HUES6 (cell line): ENCODE results near the gene WDR91.
"Not testable (repeated sequence)": the region's sequence is repeated elsewhere in the genome, so short reads cannot be mapped to it uniquely, and the experiment has no call there.

Experiments
- H3K27ac ChIP-seq: 2 replicates; pipeline ENCODE4 v1.7.0; 2013; ENCODE audit warnings: low read depth, mild to moderate bottlenecking, low read length, inconsistent platforms
- H3K27me3 ChIP-seq: 2 replicates; pipeline ENCODE4 v1.6.1; 2013; ENCODE audit warnings: low read length; ENCODE audit not compliant: control insufficient read depth, insufficient read depth
- H3K36me3 ChIP-seq: 2 replicates; pipeline ENCODE4 v1.6.1; 2013; ENCODE audit warnings: low read length; ENCODE audit not compliant: control insufficient read depth, insufficient read depth
- H3K4me1 ChIP-seq: 2 replicates; pipeline ENCODE4 v1.6.1; 2013; ENCODE audit warnings: low read length; ENCODE audit not compliant: control insufficient read depth, insufficient read depth
- H3K4me3 ChIP-seq: 2 replicates; pipeline ENCODE4 v1.5.1; 2013; ENCODE audit warnings: low read depth, low read length
- H3K9ac ChIP-seq: one replicate; pipeline ENCODE4 v1.6.1; 2013; ENCODE audit warnings: mild to moderate bottlenecking, low read length
- H3K9me3 ChIP-seq: 2 replicates; pipeline ENCODE4 v1.6.1; 2013; ENCODE audit warnings: low read depth, low read length; ENCODE audit not compliant: control insufficient read depth, insufficient read depth

Gene WDR91

DNA sequence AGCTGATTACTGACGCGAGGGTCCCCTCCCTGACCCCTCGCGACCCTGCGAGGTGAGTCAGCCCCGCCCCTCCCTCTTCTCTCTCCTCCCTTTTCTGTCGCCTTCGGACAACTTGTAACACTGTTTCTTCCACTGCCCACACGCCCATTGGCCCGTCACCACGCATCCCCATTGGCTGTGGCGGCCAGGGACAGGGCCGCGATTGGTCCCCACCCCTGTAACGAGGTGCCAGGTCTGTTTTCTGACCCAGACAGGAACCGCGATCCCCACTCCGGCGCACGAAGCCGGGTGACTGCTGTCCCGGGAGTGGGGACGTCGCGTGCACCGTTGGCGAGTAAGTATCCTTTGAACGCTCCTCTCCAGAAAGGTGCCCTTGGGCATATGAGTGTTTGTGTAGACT, 22.2 kb upstream of the WDR91 start, which contains the start of gene STRA8:
Gene STRA8 (plus strand): TSS at position 269 of the 400 bp plus-strand sequence. CDS start 6,687 bp downstream, outside the sequence.
- H3K4me3 ChIP-seq: no peak within 1 kb of the TSS
- H3K36me3 ChIP-seq: no peaks in the 10 kb centered on the region
- no peak within 1 kb of the TSS for H3K27ac ChIP-seq
- H3K27me3 ChIP-seq: no peaks in the 10 kb centered on the region
- no peaks in the 10 kb centered on the region for H3K9me3 ChIP-seq
- no peaks in the 10 kb centered on the region for H3K4me1 ChIP-seq
- H3K9ac ChIP-seq: no peak within 1 kb of the TSS

DNA sequence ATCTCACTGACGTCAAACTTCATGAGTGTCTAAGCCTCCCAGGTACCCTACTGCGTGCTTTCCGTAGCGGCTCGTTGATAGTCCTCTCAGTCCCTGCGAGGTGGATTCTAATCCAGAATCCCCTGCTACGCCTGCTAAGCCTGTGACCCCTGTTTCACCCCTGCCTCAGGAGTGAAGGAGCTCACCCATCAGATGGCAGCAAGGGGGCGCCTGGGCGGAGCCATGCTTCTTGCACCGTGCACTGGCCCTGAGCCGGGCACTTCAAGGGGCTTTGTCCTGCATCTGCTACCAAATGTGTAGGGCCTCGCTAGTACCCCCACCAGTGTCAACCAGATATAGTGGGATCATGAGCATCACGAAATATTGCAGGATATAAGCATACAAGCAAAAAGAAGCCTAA, 21.4 kb upstream of the WDR91 start:
- H3K27ac ChIP-seq: no peak overlapping the region
- no peaks in the 10 kb centered on the region for H3K4me1 ChIP-seq
- no peaks in the 10 kb centered on the region for H3K27me3 ChIP-seq
- H3K9ac ChIP-seq: no peak overlapping the region
- H3K9me3 ChIP-seq: no peaks in the 10 kb centered on the region
- H3K36me3 ChIP-seq: no peaks in the 10 kb centered on the region
- H3K4me3 ChIP-seq: no peak overlapping the region

DNA sequence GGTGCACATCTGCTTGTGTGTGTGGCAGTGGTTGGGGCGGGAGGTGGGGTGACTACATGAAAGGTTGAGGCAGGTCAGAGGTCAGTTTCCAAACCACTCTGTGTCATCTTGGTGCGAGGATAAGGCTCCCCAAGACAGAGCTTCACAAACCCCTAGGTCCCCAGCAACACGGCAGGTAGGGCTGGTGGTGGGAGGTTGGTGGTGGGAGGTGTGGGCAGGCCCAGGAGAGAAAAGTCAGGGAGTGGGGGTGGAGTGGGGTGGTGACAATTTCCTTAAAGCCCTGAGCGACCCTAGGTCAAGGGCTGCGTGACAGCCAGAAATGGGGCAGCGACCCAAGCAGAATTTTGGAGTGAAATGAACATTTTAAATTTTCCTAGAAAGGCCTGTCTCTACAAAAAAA, 20.8 kb upstream of the WDR91 start:
- H3K9me3 ChIP-seq: no peaks in the 10 kb centered on the region
- H3K9ac ChIP-seq: no peak overlapping the region
- no peaks in the 10 kb centered on the region for H3K36me3 ChIP-seq
- no peaks in the 10 kb centered on the region for H3K27me3 ChIP-seq
- H3K4me1 ChIP-seq: no peaks in the 10 kb centered on the region
- no peak overlapping the region for H3K27ac ChIP-seq
- H3K4me3 ChIP-seq: no peak overlapping the region

DNA sequence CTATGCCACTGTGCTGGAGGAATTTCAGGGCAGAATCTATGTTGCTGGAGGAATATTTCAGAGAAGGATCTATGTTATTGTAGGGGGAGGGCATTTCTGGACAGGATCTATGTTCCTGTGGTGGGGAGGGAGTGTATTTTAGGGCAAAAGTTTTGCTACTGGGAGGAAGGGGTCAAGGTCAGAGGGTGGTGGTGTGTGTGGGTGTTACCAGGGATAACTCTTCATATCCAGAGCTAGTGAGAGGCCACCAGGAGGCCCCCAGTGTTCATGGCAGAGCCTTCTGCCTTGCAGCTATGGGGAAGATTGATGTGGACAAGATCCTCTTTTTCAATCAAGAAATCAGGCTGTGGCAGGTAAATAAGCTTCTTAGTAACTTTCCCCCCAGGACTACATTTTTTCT, 20.4 kb upstream of the WDR91 start:
- Histone ChIP-seq H3K27me3 (no peaks in the 10 kb centered on the region), H3K9ac (no peak overlapping the region), H3K27ac (no peak overlapping the region), H3K9me3 (no peaks in the 10 kb centered on the region), H3K36me3 (no peaks in the 10 kb centered on the region), H3K4me3 (no peak overlapping the region), H3K4me1 (no peaks in the 10 kb centered on the region)

DNA sequence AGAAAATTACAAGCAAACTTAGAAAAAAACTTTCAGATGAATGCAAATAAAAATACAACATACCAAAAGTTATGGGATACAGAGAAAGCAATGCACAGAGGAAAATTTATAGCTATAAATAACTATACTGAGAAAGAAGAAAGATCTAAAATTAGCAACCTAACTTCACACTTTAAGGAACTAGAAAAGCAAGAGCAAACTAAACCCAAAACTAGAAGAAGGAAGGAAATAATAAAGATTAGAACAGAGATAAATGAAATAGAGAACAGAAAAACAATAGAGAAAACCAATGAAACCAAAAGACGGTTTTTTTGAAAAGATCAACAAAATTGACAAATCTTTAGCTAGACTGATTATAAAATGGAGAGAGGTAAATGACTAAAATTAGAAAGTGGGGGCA, 12.7 kb upstream of the WDR91 start:
- Histone ChIP-seq H3K4me1 (no peaks in the 10 kb centered on the region; the same call in 1 of the 2 replicates), H3K9me3 (peaks cover 4% of the 10 kb centered on the region), H3K4me3 (no peak overlapping the region), H3K9ac (no peak overlapping the region), H3K27ac (no peak overlapping the region), H3K36me3 (no peaks in the 10 kb centered on the region), H3K27me3 (no peaks in the 10 kb centered on the region)

DNA sequence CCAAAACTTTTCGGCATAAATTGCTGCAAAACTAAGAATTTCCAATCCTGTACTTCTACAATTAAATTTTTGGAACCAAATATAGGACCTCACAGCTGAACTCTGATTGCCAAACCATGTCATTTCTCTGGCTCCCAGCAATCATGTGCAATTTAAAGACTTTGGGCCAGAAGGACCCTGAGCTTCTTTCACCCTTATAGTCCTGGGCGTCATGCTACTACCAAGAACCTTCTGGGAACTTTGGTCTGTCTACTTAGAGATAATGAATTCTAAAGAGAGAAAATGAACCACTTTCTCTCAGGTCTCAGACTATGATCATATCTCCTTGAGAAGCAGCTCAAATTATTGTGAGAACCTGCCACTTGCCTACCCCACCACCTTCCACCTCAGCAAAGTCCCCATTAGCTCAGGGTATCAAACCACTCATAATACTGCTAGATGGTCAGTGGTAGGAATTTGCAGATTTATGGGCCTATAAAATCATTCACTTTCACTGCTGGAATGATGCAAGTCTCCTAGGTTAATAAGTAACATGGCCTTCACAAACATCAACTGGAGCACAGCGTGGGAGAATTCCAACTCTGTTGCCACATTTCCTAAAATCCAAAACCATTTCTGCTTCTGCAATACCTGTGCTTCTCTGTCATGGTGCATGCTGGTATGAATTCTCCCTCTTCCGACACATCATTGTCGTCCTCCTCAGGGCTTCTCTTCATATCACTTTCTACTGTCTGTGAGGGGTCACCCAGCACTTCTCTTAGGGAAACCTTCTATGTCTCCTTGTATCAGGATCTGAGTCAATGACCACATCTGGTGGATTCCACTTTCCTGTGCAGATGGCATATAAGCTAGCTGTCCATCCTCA, 6.6 kb upstream of the WDR91 start:
- Histone ChIP-seq H3K4me3 (no peak overlapping the region), H3K9ac (no peak overlapping the region), H3K36me3 (no peaks in the 10 kb centered on the region), H3K27me3 (no peaks in the 10 kb centered on the region), H3K4me1 (peaks cover 5% of the 10 kb centered on the region), H3K27ac (no peak overlapping the region), H3K9me3 (peaks cover 4% of the 10 kb centered on the region)

DNA sequence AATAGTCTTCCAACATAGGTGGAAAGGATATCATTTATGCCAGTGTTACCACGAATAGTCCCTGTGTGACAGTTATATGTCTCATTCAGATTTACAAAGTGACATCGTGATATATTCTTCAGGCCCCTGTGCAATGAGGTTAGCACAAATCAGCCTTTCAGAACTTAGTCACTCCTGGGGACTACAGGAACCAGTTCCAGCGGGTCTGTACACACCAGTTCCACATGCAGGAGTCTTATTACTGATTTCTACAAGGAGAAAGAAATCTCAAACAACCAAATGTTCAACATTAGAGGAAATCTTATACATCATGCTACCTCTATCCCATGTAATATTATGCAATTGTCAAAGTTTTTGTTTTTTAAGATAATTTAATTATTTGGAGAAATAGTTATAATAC, 4.4 kb upstream of the WDR91 start:
- no peak overlapping the region for H3K27ac ChIP-seq
- H3K36me3 ChIP-seq: no peaks in the 10 kb centered on the region
- peaks cover 4% of the 10 kb centered on the region for H3K27me3 ChIP-seq
- peaks cover 7% of the 10 kb centered on the region; the same call in 1 of the 2 replicates for H3K4me1 ChIP-seq
- H3K9me3 ChIP-seq: peaks cover 4% of the 10 kb centered on the region
- no peak overlapping the region for H3K9ac ChIP-seq
- no peak overlapping the region for H3K4me3 ChIP-seq

DNA sequence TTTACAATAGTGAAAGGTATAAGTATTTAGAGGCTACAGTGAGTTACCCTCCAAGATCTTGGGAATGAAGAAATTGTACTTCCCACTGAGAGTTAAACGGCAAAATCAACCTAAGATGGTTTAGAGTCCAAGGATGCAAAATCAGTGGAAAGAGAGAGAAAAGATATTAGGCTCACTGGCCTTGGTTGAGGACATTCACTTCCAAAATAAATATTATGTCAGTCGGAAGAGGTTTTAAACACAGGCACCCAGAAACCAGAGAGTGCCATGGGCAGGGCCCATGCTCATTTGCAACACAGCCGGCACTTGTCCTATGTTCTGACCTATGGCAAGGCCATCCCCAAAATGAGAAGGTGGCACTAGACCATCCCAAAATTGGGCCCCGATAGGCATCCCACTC, 3.9 kb upstream of the WDR91 start:
- Histone ChIP-seq H3K36me3 (no peaks in the 10 kb centered on the region), H3K9me3 (peaks cover 1% of the 10 kb centered on the region), H3K9ac (no peak overlapping the region)

DNA sequence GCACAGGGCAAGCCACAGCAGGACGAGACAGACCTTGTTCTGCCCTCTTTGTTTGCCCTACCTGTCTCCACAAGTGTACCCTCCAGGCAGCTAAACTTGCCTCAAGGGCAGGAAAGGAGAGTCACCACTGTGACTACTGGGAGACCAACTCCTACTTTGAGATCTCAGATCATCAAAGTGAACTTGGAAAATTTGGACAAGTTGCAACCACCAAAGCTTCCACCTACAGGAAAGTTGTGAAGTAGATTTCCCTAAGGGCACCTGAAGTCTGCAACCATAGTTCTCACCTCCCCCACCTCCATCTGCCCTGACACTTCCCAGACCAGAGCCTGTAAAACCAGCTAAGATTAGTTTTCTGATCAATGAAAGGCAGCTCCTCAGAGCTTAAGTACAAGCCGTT, 2.5 kb upstream of the WDR91 start:
- H3K4me3 ChIP-seq: no peak overlapping the region
- no peak overlapping the region for H3K27ac ChIP-seq
- H3K9ac ChIP-seq: no peak overlapping the region
- H3K36me3 ChIP-seq: no peaks in the 10 kb centered on the region
- peaks cover 11% of the 10 kb centered on the region; the same call in 1 of the 2 replicates for H3K4me1 ChIP-seq
- H3K27me3 ChIP-seq: peaks cover 9% of the 10 kb centered on the region
- H3K9me3 ChIP-seq: no peaks in the 10 kb centered on the region

More for the DNA sequence above, 3.9 kb upstream of the WDR91 start:
- Histone ChIP-seq H3K27me3 (peaks cover 9% of the 10 kb centered on the region), H3K4me3 (no peak overlapping the region), H3K4me1 (peaks cover 11% of the 10 kb centered on the region; the same call in 1 of the 2 replicates), H3K27ac (no peak overlapping the region)

DNA sequence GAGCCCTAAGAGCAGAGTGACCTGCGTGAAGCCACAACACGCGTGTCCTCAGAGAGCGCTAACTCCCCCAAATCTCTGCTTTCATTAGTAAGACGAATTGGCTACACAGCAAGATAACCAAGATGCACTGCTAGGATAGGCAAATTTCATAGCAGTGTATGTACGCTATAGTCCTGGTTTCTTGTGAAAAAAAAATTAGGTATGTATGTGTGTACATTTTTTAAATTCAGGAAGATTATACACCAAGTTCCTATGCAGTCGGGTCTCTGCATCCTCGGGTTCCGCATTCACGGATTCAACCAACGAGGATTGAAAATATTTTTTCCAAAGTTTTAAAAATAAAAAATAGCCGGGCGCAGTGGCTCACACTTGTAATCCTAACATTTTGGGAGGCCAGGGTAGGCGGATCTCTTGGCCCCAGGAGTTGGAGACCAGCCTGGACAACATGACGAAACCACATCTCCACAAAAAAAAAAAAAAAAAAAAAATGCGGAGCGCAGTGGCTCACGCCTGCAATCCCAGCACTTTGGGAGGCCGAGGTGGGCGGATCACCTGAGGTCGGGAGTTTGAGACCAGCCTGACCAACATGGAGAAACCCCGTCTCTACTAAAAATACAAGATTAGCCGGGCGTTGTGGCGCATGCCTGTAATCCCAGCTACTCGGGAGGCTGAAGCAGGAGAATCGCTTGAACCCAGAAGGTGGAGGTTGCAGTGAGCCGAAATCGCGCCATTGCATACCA, 790 bp upstream of the WDR91 start:
- H3K36me3 ChIP-seq, H3K27me3 ChIP-seq, H3K9me3 ChIP-seq: not testable (repeated sequence)
- H3K4me3 ChIP-seq: peak overlapping the region; percentile 89
- peak overlapping the region; percentile 73 for H3K9ac ChIP-seq
- H3K27ac ChIP-seq: peak overlapping the region; percentile 33; the same call in 1 of the 2 replicates
- peaks cover 11% of the 10 kb centered on the region; the same call in 1 of the 2 replicates for H3K4me1 ChIP-seq

DNA sequence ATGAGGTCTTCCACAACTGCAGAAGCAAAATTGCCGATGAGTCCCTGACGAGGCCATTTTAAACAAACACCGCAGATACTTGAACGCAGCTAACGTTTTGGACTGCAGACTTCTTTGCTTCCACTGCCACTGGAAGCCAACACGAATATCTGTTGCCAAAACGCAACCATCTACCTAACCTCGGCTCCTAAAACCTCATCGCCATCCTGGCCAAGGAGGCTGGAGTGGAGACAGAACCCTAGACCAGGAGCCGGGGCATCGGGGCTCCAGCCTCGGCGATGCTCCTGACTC, 493 bp downstream of the WDR91 start:
- Histone ChIP-seq H3K36me3 (no peaks in the 10 kb centered on the region), H3K4me1 (peaks cover 11% of the 10 kb centered on the region; the same call in 1 of the 2 replicates), H3K9me3 (no peaks in the 10 kb centered on the region), H3K27ac (no peak overlapping the region), H3K9ac (peak overlapping the region; percentile 58), H3K4me3 (peak overlapping the region; percentile 95), H3K27me3 (peaks cover 9% of the 10 kb centered on the region)
